Neural crest cell (in vitro differentiated cells): ENCODE data around the gene CACNG4. TPM values are rescaled to one million over a fixed set of nuclear protein-coding genes. Genes with fewer than 3 reads are reported as not detected.

Experiments used
- DNase-seq: peaks from one replicate; pipeline ENCODE4 v3.0.0; 2021; ENCODE audit warnings: low read depth, mixed read lengths, low spot score
- H3K27ac Mint-ChIP-seq: one replicate; pipeline ENCODE4 v1.8.0; 2021; ENCODE audit warnings: mild to moderate bottlenecking, mixed read lengths; ENCODE audit not compliant: unreplicated experiment
- H3K27me3 Mint-ChIP-seq: 2 replicates; pipeline ENCODE4 v1.8.0; 2021; ENCODE audit warnings: low read depth, mild to moderate bottlenecking, mixed read lengths
- H3K36me3 Mint-ChIP-seq: 2 replicates; pipeline ENCODE4 v1.8.0; 2021; ENCODE audit warnings: low read depth, mild to moderate bottlenecking, mixed read lengths
- H3K4me1 Mint-ChIP-seq: 2 replicates; pipeline ENCODE4 v1.8.0; 2021; ENCODE audit warnings: mixed read lengths
- H3K4me3 Mint-ChIP-seq: one replicate; pipeline ENCODE4 v1.8.0; 2021; ENCODE audit warnings: mild to moderate bottlenecking, mixed read lengths
- H3K9me3 Mint-ChIP-seq: 2 replicates; pipeline ENCODE4 v1.8.0; 2021; ENCODE audit warnings: mixed read lengths
- CTCF ChIP-seq: fragments of 200-600 bp; sonication (generic); conservative IDR thresholded peaks from 2 replicates; pipeline ENCODE4 v1.5.0; 2021; ENCODE audit warnings: antibody characterized with exemption, mild to moderate bottlenecking
- total RNA-seq: library from RNA; stranded (reverse); gene quantifications from 2 replicates; pipeline ENCODE4 v1.2.1, GENCODE V29; 2021

Gene CACNG4
- total RNA-seq, 1 donor from 2014 or later: 38.4 TPM

- Mint-ChIP-seq H3K27me3 (no peaks in the 10 kb centered on the region), H3K4me3 (no peak overlapping the region), H3K27ac (peak overlapping the region; percentile 24), H3K4me1 (peaks cover 11% of the 10 kb centered on the region), H3K9me3 (no peaks in the 10 kb centered on the region), H3K36me3 (no peaks in the 10 kb centered on the region)
- DNase-seq: no peak
- no peak for TF ChIP-seq CTCF
Observed at GRCh38 chr17:67067571-67068482, 103.3 kb downstream of the CACNG4 start.

GRCh38 chr17:67068999-67069398, 104.5 kb downstream of the CACNG4 start:
- Mint-ChIP-seq H3K4me3 (no peak overlapping the region), H3K27ac (no peak overlapping the region), H3K4me1 (peaks cover 6% of the 10 kb centered on the region), H3K9me3 (no peaks in the 10 kb centered on the region), H3K36me3 (no peaks in the 10 kb centered on the region), H3K27me3 (no peaks in the 10 kb centered on the region)
- no peak for TF ChIP-seq CTCF
- DNase-seq: no peak

GRCh38 chr17:67069603-67070136, 105.2 kb downstream of the CACNG4 start:
- H3K27ac Mint-ChIP-seq: no peak overlapping the region
- H3K4me1 Mint-ChIP-seq: peaks cover 6% of the 10 kb centered on the region
- H3K36me3 Mint-ChIP-seq: no peaks in the 10 kb centered on the region
- no peak for TF ChIP-seq CTCF
- no peak overlapping the region for H3K4me3 Mint-ChIP-seq
- H3K27me3 Mint-ChIP-seq: no peaks in the 10 kb centered on the region
- no peaks in the 10 kb centered on the region for H3K9me3 Mint-ChIP-seq
- DNase-seq: no peak

- Mint-ChIP-seq H3K9me3 (no peaks in the 10 kb centered on the region), H3K36me3 (no peaks in the 10 kb centered on the region), H3K27me3 (no peaks in the 10 kb centered on the region), H3K4me3 (no peak overlapping the region), H3K27ac (no peak overlapping the region), H3K4me1 (peaks cover 6% of the 10 kb centered on the region)
- TF ChIP-seq CTCF: no peak
- DNase-seq: no peak
Observed at GRCh38 chr17:67071595-67071994, 107.1 kb downstream of the CACNG4 start.

GRCh38 chr17:67072885-67073284, 108.4 kb downstream of the CACNG4 start:
- H3K27me3 Mint-ChIP-seq: no peaks in the 10 kb centered on the region
- H3K4me1 Mint-ChIP-seq: peaks cover 6% of the 10 kb centered on the region
- DNase-seq: no peak
- H3K9me3 Mint-ChIP-seq: no peaks in the 10 kb centered on the region
- no peak overlapping the region for H3K4me3 Mint-ChIP-seq
- H3K27ac Mint-ChIP-seq: no peak overlapping the region
- H3K36me3 Mint-ChIP-seq: no peaks in the 10 kb centered on the region
- TF ChIP-seq CTCF: no peak
